ENCODE results near the gene ULK4. TPM values are rescaled to one million over a fixed set of nuclear protein-coding genes. Genes with fewer than 3 reads are reported as not detected.

The ULK4 gene
- polyA plus RNA-seq, 1 of the 3 experiments (the other 2 are of a cell fraction), result 6.2 TPM

DNA sequence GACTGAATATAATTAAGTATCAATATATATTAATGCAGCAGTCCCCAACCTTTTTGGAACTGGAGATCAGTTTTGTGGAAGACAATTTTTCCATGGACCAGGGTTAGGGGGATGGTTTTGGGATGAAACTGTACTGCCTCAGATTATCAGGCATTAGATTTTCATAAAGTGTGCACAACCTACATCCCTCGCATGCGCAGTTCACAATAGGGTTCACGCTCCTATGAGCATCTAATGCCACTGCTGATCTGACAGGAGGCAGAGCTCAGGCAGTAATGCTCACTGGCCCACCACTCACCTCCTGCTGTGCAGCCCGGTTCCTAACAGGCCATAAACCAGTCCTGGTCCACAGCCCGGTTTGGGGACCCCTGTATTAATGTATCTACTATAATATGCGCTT is 95.6 kb downstream of the ULK4 start (continued):
- TF ChIP-seq, protein P1, sequence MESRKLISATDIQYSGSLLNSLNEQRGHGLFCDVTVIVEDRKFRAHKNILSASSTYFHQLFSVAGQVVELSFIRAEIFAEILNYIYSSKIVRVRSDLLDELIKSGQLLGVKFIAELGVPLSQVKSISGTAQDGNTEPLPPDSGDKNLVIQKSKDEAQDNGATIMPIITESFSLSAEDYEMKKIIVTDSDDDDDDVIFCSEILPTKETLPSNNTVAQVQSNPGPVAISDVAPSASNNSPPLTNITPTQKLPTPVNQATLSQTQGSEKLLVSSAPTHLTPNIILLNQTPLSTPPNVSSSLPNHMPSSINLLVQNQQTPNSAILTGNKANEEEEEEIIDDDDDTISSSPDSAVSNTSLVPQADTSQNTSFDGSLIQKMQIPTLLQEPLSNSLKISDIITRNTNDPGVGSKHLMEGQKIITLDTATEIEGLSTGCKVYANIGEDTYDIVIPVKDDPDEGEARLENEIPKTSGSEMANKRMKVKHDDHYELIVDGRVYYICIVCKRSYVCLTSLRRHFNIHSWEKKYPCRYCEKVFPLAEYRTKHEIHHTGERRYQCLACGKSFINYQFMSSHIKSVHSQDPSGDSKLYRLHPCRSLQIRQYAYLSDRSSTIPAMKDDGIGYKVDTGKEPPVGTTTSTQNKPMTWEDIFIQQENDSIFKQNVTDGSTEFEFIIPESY (IDR thresholded peaks at IDR 0.05; ENCODE audit: borderline replicate concordance, low read depth), result no peak
- TF ChIP-seq TAF1 (IDR thresholded peaks at IDR 0.05; ENCODE audit: borderline replicate concordance, low read depth, low read length) (no peak), RCOR1 (IDR thresholded peaks at IDR 0.05; ENCODE audit: low read length) (no peak), GABPA (IDR thresholded peaks at IDR 0.05; ENCODE audit: low read depth) (no peak), TEAD4 (IDR thresholded peaks at IDR 0.05; ENCODE audit: borderline replicate concordance, insufficient read depth) (no peak)
- TF ChIP-seq, protein P2, sequence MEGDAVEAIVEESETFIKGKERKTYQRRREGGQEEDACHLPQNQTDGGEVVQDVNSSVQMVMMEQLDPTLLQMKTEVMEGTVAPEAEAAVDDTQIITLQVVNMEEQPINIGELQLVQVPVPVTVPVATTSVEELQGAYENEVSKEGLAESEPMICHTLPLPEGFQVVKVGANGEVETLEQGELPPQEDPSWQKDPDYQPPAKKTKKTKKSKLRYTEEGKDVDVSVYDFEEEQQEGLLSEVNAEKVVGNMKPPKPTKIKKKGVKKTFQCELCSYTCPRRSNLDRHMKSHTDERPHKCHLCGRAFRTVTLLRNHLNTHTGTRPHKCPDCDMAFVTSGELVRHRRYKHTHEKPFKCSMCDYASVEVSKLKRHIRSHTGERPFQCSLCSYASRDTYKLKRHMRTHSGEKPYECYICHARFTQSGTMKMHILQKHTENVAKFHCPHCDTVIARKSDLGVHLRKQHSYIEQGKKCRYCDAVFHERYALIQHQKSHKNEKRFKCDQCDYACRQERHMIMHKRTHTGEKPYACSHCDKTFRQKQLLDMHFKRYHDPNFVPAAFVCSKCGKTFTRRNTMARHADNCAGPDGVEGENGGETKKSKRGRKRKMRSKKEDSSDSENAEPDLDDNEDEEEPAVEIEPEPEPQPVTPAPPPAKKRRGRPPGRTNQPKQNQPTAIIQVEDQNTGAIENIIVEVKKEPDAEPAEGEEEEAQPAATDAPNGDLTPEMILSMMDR (IDR thresholded peaks at IDR 0.05), result no peak
- TF ChIP-seq, protein P3, sequence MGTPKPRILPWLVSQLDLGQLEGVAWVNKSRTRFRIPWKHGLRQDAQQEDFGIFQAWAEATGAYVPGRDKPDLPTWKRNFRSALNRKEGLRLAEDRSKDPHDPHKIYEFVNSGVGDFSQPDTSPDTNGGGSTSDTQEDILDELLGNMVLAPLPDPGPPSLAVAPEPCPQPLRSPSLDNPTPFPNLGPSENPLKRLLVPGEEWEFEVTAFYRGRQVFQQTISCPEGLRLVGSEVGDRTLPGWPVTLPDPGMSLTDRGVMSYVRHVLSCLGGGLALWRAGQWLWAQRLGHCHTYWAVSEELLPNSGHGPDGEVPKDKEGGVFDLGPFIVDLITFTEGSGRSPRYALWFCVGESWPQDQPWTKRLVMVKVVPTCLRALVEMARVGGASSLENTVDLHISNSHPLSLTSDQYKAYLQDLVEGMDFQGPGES (IDR thresholded peaks at IDR 0.05; ENCODE audit: low read depth, low read length), result no peak
- TF ChIP-seq, protein P4, sequence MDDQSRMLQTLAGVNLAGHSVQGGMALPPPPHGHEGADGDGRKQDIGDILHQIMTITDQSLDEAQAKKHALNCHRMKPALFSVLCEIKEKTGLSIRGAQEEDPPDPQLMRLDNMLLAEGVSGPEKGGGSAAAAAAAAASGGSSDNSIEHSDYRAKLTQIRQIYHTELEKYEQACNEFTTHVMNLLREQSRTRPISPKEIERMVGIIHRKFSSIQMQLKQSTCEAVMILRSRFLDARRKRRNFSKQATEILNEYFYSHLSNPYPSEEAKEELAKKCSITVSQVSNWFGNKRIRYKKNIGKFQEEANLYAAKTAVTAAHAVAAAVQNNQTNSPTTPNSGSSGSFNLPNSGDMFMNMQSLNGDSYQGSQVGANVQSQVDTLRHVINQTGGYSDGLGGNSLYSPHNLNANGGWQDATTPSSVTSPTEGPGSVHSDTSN (IDR thresholded peaks at IDR 0.05), result no peak

DNA sequence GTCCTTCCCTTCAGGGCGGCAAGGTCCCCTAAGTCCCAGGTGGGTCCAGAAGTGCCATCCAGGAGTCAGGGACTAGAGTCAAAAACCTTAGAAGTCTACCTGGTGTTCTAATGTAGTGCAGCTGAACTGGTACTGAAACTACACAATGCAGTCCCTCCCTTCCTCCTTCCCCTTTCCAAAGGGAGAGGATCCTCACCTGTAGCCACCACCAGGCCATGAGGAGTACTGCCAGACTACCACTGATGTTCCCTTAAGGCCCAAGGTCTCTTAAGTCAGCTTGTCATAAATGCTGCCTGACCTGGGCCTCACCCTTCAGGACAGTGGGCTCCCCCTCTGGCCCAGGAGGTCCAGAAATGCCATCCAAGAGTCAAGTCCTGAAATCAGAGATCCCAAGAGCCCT is 98.9 kb downstream of the ULK4 start:
- H3K36me3 ChIP-seq (replicated peaks in 1 of 2; ENCODE audit: control insufficient read depth in 1 of 2, insufficient read depth in 2 of 2, low read length in 1 of 2), result no peaks in the 10 kb centered on the region
- no peaks in the 10 kb centered on the region for H3K4me1 ChIP-seq (ENCODE audit: control insufficient read depth in 1 of 2, insufficient read depth in 2 of 2, low read depth in 1 of 2, low read length in 1 of 2)
- no peak overlapping the region for H3K9ac ChIP-seq
- DNase-seq, result no peak
- no peaks in the 10 kb centered on the region for H3K27me3 ChIP-seq (ENCODE audit: insufficient read depth)
- H3K27ac ChIP-seq (ENCODE audit: low read depth in 2 of 2, low read length in 1 of 2), result no peak overlapping the region
- H3K4me3 ChIP-seq (ENCODE audit: low read depth in 2 of 2, low read length in 1 of 2), result no peak overlapping the region
- no peaks in the 10 kb centered on the region for H3K9me2 ChIP-seq
- no peaks in the 10 kb centered on the region for H3F3A ChIP-seq (replicated peaks; ENCODE audit: insufficient read depth)
- no CpG with 5 or more reads among the region's 1 CpG for WGBS (ENCODE audit: low lambda C conversion rate)
- no peaks in the 10 kb centered on the region for H3K79me2 ChIP-seq (ENCODE audit: insufficient read depth)
- TF ChIP-seq CHD2 (IDR thresholded peaks at IDR 0.05; ENCODE audit: low read length, partially characterized antibody), result no peak
- TF ChIP-seq GABPA (IDR thresholded peaks at IDR 0.05; ENCODE audit: low read depth), result no peak
- TF ChIP-seq, protein P3 (IDR thresholded peaks at IDR 0.05; ENCODE audit: low read depth, low read length), result no peak
- TF ChIP-seq TAF1 (IDR thresholded peaks at IDR 0.05; ENCODE audit: borderline replicate concordance, low read depth, low read length), result no peak
- TF ChIP-seq, protein P5, sequence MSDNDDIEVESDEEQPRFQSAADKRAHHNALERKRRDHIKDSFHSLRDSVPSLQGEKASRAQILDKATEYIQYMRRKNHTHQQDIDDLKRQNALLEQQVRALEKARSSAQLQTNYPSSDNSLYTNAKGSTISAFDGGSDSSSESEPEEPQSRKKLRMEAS (IDR thresholded peaks at IDR 0.05; ENCODE audit: low read depth), result no peak
- TF ChIP-seq ELF1 (IDR thresholded peaks at IDR 0.05), result no peak
- TF ChIP-seq RXRA (IDR thresholded peaks at IDR 0.05; ENCODE audit: borderline replicate concordance, low read depth), result no peak
- no peak for TF ChIP-seq GATA2 (CRISPR knock-in tag; IDR thresholded peaks at IDR 0.05)
- no peak for TF ChIP-seq YY1 (IDR thresholded peaks at IDR 0.05; ENCODE audit: low read depth)
- no peak for TF ChIP-seq FOSL2 (IDR thresholded peaks at IDR 0.05; ENCODE audit: borderline replicate concordance, low read depth)
- no peak for TF ChIP-seq MEF2A (IDR thresholded peaks at IDR 0.05; ENCODE audit: borderline replicate concordance, low read depth)
- no peak for TF ChIP-seq RCOR1 (IDR thresholded peaks at IDR 0.05; ENCODE audit: low read length)
- TF ChIP-seq, protein P1 (IDR thresholded peaks at IDR 0.05; ENCODE audit: borderline replicate concordance, low read depth), result no peak
- TF ChIP-seq JUND (IDR thresholded peaks at IDR 0.05), result no peak
- no peak for TF ChIP-seq RAD21 (IDR thresholded peaks at IDR 0.05; ENCODE audit: low read length)
- H4K20me1 ChIP-seq (ENCODE audit: insufficient read depth), result no peaks in the 10 kb centered on the region
- no peaks in the 10 kb centered on the region for H3K9me3 ChIP-seq
- ChIA-PET CTCF (no interaction called here), POLR2A (no interaction called here)
- H2AFZ ChIP-seq (ENCODE audit: low read depth), result no peak overlapping the region
- no peak overlapping the region for H3K4me2 ChIP-seq
